Measurements from ENCODE around the gene HEATR5A. TPM values are rescaled to one million over a fixed set of nuclear protein-coding genes. Genes with fewer than 3 reads are reported as not detected.

HEATR5A gene
- total and polyA plus RNA-seq, 2 donors (not counting 1 experiment from before 2014, with no cell fraction given) = 45.4 to 59.8 TPM

- no peaks in the 10 kb centered on the region for H3K9me3 ChIP-seq (ENCODE audit: control insufficient read depth, insufficient read depth, low read depth, low read length)
- no peak overlapping the region for H3K9ac ChIP-seq (ENCODE audit: insufficient read depth, low read length)
- no peaks in the 10 kb centered on the region for H3K79me2 ChIP-seq (ENCODE audit: control insufficient read depth, insufficient read depth, low read length)
- H2AFZ ChIP-seq (ENCODE audit: low read length) = no peak overlapping the region
- peaks cover 35% of the 10 kb centered on the region for H3K4me1 ChIP-seq (ENCODE audit: control insufficient read depth, extremely low read depth, insufficient read depth, low read length)
- no peak overlapping the region for H3K27ac ChIP-seq (ENCODE audit: insufficient read depth, low read length)
- DNase-seq (ENCODE audit: low read depth in 2 of 2) = peak; percentile 62
- TF ChIP-seq EZH2 (IDR thresholded peaks at IDR 0.05; ENCODE audit: low read length, missing control alignments) (no peak), CTCF (conservative IDR thresholded peaks at IDR 0.05 in 1 of 2, IDR thresholded peaks at IDR 0.05 in 1 of 2; ENCODE audit: low read depth in 1 of 2, low read length in 2 of 2) (no peak)
- no peaks in the 10 kb centered on the region for H3K36me3 ChIP-seq (ENCODE audit: control insufficient read depth, insufficient read depth, low read length)
- no peak overlapping the region for H3K4me2 ChIP-seq (ENCODE audit: extremely low read depth, insufficient read depth, low read length)
- H3K4me3 ChIP-seq (replicated peaks in 1 of 4; ENCODE audit: control extremely low read depth in 1 of 4, insufficient read depth in 1 of 4, low read depth in 3 of 4, low read length in 4 of 4) = no peak overlapping the region
- no peaks in the 10 kb centered on the region for H4K20me1 ChIP-seq (ENCODE audit: control insufficient read depth, extremely low read depth, insufficient read depth, low read length)
- H3K27me3 ChIP-seq (ENCODE audit: control insufficient read depth, insufficient read depth, low read length) = no peaks in the 10 kb centered on the region
Measured at GRCh38 chr14:31265701-31266398, 154.5 kb downstream of the HEATR5A start.

GRCh38 chr14:31263485-31264133 lies 156.7 kb downstream of the HEATR5A start:
- Histone ChIP-seq H3K9me3 (ENCODE audit: control insufficient read depth, insufficient read depth, low read depth, low read length) (no peaks in the 10 kb centered on the region), H3K4me3 (replicated peaks in 1 of 4; ENCODE audit: control extremely low read depth in 1 of 4, insufficient read depth in 1 of 4, low read depth in 3 of 4, low read length in 4 of 4) (no peak overlapping the region), H3K4me1 (ENCODE audit: control insufficient read depth, extremely low read depth, insufficient read depth, low read length) (peaks cover 30% of the 10 kb centered on the region), H4K20me1 (ENCODE audit: control insufficient read depth, extremely low read depth, insufficient read depth, low read length) (no peaks in the 10 kb centered on the region), H3K4me2 (ENCODE audit: extremely low read depth, insufficient read depth, low read length) (peak overlapping the region; percentile 64), H3K79me2 (ENCODE audit: control insufficient read depth, insufficient read depth, low read length) (no peaks in the 10 kb centered on the region), H3K9ac (ENCODE audit: insufficient read depth, low read length) (no peak overlapping the region), H3K27me3 (ENCODE audit: control insufficient read depth, insufficient read depth, low read length) (no peaks in the 10 kb centered on the region), H3K36me3 (ENCODE audit: control insufficient read depth, insufficient read depth, low read length) (no peaks in the 10 kb centered on the region), H3K27ac (ENCODE audit: insufficient read depth, low read length) (peak overlapping the region; percentile 89), H2AFZ (ENCODE audit: low read length) (no peak overlapping the region)
- TF ChIP-seq EZH2 (IDR thresholded peaks at IDR 0.05; ENCODE audit: low read length, missing control alignments) = no peak
- TF ChIP-seq CTCF (conservative IDR thresholded peaks at IDR 0.05 in 1 of 2, IDR thresholded peaks at IDR 0.05 in 1 of 2; ENCODE audit: low read depth in 1 of 2, low read length in 2 of 2) = no peak
- peak; percentile 99 to 100 for DNase-seq (ENCODE audit: low read depth in 2 of 2)

GRCh38 chr14:31261859-31262731 lies 158.3 kb downstream of the HEATR5A start:
- Histone ChIP-seq H3K9me3 (ENCODE audit: control insufficient read depth, insufficient read depth, low read depth, low read length) (no peaks in the 10 kb centered on the region), H3K79me2 (ENCODE audit: control insufficient read depth, insufficient read depth, low read length) (no peaks in the 10 kb centered on the region), H3K9ac (ENCODE audit: insufficient read depth, low read length) (no peak overlapping the region), H3K27me3 (ENCODE audit: control insufficient read depth, insufficient read depth, low read length) (no peaks in the 10 kb centered on the region), H2AFZ (ENCODE audit: low read length) (peak overlapping the region; percentile 28), H3K4me1 (ENCODE audit: control insufficient read depth, extremely low read depth, insufficient read depth, low read length) (peaks cover 30% of the 10 kb centered on the region), H4K20me1 (ENCODE audit: control insufficient read depth, extremely low read depth, insufficient read depth, low read length) (no peaks in the 10 kb centered on the region), H3K4me2 (ENCODE audit: extremely low read depth, insufficient read depth, low read length) (peak overlapping the region; percentile 42), H3K4me3 (replicated peaks in 1 of 4; ENCODE audit: control extremely low read depth in 1 of 4, insufficient read depth in 1 of 4, low read depth in 3 of 4, low read length in 4 of 4) (no peak overlapping the region), H3K27ac (ENCODE audit: insufficient read depth, low read length) (peak overlapping the region; percentile 89), H3K36me3 (ENCODE audit: control insufficient read depth, insufficient read depth, low read length) (no peaks in the 10 kb centered on the region)
- peak; percentile 51 to 73 for DNase-seq (ENCODE audit: low read depth in 2 of 2)
- TF ChIP-seq CTCF (conservative IDR thresholded peaks at IDR 0.05 in 1 of 2, IDR thresholded peaks at IDR 0.05 in 1 of 2; ENCODE audit: low read depth in 1 of 2, low read length in 2 of 2) (no peak), EZH2 (IDR thresholded peaks at IDR 0.05; ENCODE audit: low read length, missing control alignments) (no peak)

Data from fibroblast of lung (primary cell).